ENCODE measurements around the gene ZSWIM5. TPM values are rescaled to one million over a fixed set of nuclear protein-coding genes. Genes with fewer than 3 reads are reported as not detected.
A peak's percentile ranks its signal among the peaks of the same experiment; 100 is the strongest.
"Not testable (repeated sequence)": the region's sequence is repeated elsewhere in the genome, so short reads cannot be mapped to it uniquely, and the experiment has no call there.

ZSWIM5 gene
- total RNA-seq (ENCODE audit: unreplicated experiment) = 23.6 TPM
- long read RNA-seq, full-length matches to known transcripts = 1 of 3 reads
- long read RNA-seq, partial matches to known transcripts = 0 of 3 reads
- long read RNA-seq, other reads (novel, unspliced or antisense) = 2 of 3 reads

DNA sequence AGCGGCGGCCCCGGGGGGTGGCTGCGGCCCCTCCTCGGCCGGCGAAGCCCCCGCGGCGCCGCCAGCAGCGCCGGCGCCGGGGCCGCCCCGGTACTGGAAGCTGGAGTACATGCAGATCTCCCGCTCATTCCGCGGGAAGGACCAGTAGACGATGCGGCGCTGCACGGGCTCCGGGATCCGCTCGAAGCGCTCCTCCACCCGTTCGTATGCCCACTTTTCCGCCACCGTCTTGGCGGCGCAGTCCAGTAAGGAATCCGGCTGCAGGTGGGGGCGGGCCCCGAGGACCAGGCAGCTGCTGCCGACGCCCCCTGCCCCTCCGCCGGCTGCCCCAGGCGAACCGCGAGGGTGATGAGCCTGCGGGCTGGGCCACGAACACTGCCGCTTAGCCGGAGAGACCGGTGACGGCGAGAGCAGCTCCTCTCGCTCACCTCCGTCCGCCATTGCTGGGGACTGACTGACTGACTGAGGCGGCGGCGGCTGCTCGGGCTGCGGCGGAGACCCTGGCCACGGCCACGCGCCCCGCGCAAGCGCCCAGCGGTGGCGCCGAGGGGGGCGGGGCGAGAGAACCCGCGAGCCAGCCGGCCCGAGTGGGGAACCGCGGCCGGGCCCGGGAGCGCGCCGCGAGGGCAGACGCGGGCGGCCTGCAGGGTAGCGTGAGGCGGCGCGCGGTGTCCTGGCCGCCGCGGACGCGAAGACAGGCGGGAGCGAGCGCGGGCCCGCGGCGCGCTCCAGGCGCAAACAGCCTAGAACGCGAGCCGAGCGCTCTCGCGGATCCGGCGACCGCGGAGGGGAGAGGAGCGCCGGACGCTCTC lies at the start of gene ZSWIM5:
ZSWIM5 (minus strand) TSS at position 696 of the 812 bp plus-strand sequence; CDS start at position 441, 255 bp downstream.
- Mint-ChIP-seq H3K27me3 (ENCODE audit: unreplicated experiment) (peaks cover 4% of the 10 kb centered on the region), H3K36me3 (ENCODE audit: unreplicated experiment) (no peaks in the 10 kb centered on the region), H3K27ac (ENCODE audit: unreplicated experiment) (peak within 1 kb of the TSS; percentile 92), H3K4me1 (ENCODE audit: low read depth, unreplicated experiment) (peaks cover 4% of the 10 kb centered on the region), H3K4me3 (ENCODE audit: unreplicated experiment) (peak within 1 kb of the TSS; percentile 96), H3K9me3 (ENCODE audit: unreplicated experiment) (peaks cover 5% of the 10 kb centered on the region)
- TF ChIP-seq, protein P1, sequence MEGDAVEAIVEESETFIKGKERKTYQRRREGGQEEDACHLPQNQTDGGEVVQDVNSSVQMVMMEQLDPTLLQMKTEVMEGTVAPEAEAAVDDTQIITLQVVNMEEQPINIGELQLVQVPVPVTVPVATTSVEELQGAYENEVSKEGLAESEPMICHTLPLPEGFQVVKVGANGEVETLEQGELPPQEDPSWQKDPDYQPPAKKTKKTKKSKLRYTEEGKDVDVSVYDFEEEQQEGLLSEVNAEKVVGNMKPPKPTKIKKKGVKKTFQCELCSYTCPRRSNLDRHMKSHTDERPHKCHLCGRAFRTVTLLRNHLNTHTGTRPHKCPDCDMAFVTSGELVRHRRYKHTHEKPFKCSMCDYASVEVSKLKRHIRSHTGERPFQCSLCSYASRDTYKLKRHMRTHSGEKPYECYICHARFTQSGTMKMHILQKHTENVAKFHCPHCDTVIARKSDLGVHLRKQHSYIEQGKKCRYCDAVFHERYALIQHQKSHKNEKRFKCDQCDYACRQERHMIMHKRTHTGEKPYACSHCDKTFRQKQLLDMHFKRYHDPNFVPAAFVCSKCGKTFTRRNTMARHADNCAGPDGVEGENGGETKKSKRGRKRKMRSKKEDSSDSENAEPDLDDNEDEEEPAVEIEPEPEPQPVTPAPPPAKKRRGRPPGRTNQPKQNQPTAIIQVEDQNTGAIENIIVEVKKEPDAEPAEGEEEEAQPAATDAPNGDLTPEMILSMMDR (IDR thresholded peaks at IDR 0.05; ENCODE audit: partially characterized antibody, unreplicated experiment) = no peak
- DNase-seq = peak; percentile 77

DNA sequence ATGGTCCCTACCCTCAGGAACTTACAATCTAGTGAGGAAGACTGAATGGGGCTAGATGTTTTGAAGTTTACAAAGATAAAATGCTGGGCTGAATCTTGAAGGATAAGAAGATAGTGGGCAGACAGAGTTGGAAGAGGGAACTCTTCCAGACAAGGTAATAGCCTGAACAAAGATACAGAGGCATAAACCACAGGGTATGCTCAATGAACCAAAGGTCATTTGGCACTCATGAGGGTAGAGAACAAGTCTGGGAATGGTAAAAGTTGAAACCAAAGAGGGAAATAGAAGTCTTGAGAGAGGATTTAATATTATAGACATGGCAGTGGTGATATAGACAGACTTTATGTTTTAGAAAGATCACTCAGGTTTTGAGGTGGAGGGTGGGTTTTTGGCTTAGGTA lies 48.1 kb upstream of the ZSWIM5 start:
- no peak overlapping the region for H3K27ac Mint-ChIP-seq (ENCODE audit: unreplicated experiment)
- TF ChIP-seq, protein P1 (IDR thresholded peaks at IDR 0.05; ENCODE audit: partially characterized antibody, unreplicated experiment) = no peak
- DNase-seq = no peak
- peaks cover 21% of the 10 kb centered on the region for H3K36me3 Mint-ChIP-seq (ENCODE audit: unreplicated experiment)
- peaks cover 7% of the 10 kb centered on the region for H3K9me3 Mint-ChIP-seq (ENCODE audit: unreplicated experiment)
- H3K27me3 Mint-ChIP-seq (ENCODE audit: unreplicated experiment) = peaks cover 5% of the 10 kb centered on the region
- no peak overlapping the region for H3K4me3 Mint-ChIP-seq (ENCODE audit: unreplicated experiment)
- H3K4me1 Mint-ChIP-seq (ENCODE audit: low read depth, unreplicated experiment) = no peaks in the 10 kb centered on the region

DNA sequence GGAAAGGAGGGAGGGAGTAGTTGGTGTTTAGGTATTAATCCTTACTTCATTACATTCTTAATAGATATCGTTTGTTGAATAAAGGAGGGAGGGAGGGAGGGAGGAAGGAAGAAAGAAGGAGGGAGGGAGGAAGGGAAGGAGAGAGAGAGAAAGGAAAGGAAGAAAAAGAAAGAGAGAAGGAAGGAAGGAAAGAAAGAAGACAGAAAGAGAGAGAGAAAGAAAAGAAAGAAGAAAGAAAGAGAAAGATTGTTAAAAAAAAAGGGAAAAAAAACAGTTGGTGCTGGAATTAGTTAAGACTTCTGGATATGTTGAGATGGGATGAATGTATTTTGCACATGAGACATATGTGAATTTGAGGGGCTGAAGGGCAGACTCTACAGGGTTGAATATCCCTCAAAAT lies 44.1 kb upstream of the ZSWIM5 start:
- Mint-ChIP-seq H3K27me3 (ENCODE audit: unreplicated experiment) (peaks cover 5% of the 10 kb centered on the region), H3K27ac (ENCODE audit: unreplicated experiment) (no peak overlapping the region), H3K4me1 (ENCODE audit: low read depth, unreplicated experiment) (no peaks in the 10 kb centered on the region), H3K36me3 (ENCODE audit: unreplicated experiment) (no peaks in the 10 kb centered on the region), H3K9me3 (ENCODE audit: unreplicated experiment) (no peaks in the 10 kb centered on the region), H3K4me3 (ENCODE audit: unreplicated experiment) (no peak overlapping the region)
- no peak for DNase-seq
- TF ChIP-seq, protein P1 (IDR thresholded peaks at IDR 0.05; ENCODE audit: partially characterized antibody, unreplicated experiment) = no peak

DNA sequence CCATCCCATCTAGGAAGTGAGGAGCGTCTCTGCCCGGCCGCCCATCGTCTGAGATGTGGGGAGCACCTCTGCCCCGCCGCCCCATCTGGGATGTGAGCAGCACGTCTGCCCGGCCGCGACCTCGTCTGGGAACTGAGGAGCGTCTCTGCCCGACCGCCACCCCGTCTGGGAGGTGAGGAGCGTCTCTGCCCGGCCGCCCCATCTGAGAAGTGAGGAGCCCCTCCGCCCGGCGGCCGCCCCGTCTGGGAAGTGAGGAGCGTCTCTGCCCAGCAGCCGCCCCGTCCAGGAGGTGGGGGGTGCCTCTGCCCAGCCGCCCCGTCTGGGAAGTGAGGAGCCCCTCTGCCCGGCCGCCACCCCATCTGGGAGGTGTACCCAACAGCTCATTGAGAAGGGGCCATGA lies 41.6 kb upstream of the ZSWIM5 start:
- not testable (repeated sequence) for H3K9me3 Mint-ChIP-seq (ENCODE audit: unreplicated experiment); DNase-seq; H3K27me3 Mint-ChIP-seq (ENCODE audit: unreplicated experiment); H3K4me1 Mint-ChIP-seq (ENCODE audit: low read depth, unreplicated experiment); H3K27ac Mint-ChIP-seq (ENCODE audit: unreplicated experiment); H3K4me3 Mint-ChIP-seq (ENCODE audit: unreplicated experiment); H3K36me3 Mint-ChIP-seq (ENCODE audit: unreplicated experiment)

DNA sequence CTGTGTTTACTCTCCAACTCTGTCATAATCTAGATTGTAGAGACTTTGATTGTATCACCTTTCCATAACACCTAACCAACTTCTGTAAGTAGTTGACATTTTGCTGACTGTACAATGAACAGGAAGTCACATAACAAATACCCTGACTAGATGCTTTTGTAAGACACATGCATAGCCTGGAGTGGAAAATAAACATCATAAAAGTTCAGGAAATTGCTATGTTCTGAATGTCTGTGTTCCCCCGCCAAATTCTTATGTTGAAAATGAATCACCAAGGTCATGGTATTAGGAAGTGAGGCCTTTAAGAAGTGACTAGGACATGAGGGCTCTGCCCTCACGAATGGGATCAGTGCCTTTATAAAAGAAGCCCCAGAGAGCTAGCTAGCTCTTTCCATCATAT lies 40.4 kb upstream of the ZSWIM5 start:
- H3K4me1 Mint-ChIP-seq (ENCODE audit: low read depth, unreplicated experiment) = no peaks in the 10 kb centered on the region
- H3K27ac Mint-ChIP-seq (ENCODE audit: unreplicated experiment) = no peak overlapping the region
- H3K9me3 Mint-ChIP-seq (ENCODE audit: unreplicated experiment) = peaks cover 5% of the 10 kb centered on the region
- DNase-seq = no peak
- H3K4me3 Mint-ChIP-seq (ENCODE audit: unreplicated experiment) = no peak overlapping the region
- H3K27me3 Mint-ChIP-seq (ENCODE audit: unreplicated experiment) = peaks cover 5% of the 10 kb centered on the region
- TF ChIP-seq, protein P1 (IDR thresholded peaks at IDR 0.05; ENCODE audit: partially characterized antibody, unreplicated experiment) = no peak
- peaks cover 7% of the 10 kb centered on the region for H3K36me3 Mint-ChIP-seq (ENCODE audit: unreplicated experiment)

DNA sequence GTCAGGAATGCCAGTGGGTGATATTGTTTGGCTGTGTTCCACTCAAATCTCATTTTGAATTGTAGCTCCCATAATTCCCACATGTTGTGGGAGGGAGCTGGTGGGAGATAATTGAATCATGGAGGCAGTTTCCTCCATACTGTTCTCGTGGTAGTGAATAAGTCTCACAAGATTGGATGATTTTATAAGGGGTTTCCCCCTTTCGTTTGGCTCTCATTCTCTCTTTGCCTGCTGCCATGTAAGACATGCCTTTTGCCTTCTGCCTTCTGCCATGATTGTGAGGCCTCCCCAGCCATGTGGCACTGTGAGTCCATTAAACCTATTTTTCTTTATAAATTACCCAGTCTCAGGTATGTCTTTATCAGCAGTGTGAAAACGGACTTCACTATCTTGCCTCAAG lies 40.0 kb upstream of the ZSWIM5 start:
- DNase-seq; H3K27ac Mint-ChIP-seq (ENCODE audit: unreplicated experiment); H3K4me1 Mint-ChIP-seq (ENCODE audit: low read depth, unreplicated experiment); H3K27me3 Mint-ChIP-seq (ENCODE audit: unreplicated experiment); H3K36me3 Mint-ChIP-seq (ENCODE audit: unreplicated experiment); H3K4me3 Mint-ChIP-seq (ENCODE audit: unreplicated experiment); H3K9me3 Mint-ChIP-seq (ENCODE audit: unreplicated experiment): not testable (repeated sequence)

All from glutamatergic neuron (in vitro differentiated cells).